Activated CD4-positive, alpha-beta T cell treated with anti-CD3 and anti-CD28 coated beads, Interleukin-2, amount 50 U/mL, for 24 hours (primary cell): Measurements from ENCODE around the gene FNDC3A.

Source experiments
- DNase-seq, 2 donors: peaks; one replicate each; pipeline ENCODE4 v3.0.0-alpha.2; 2020; ENCODE audit warnings: low read depth in 1 of 2, low spot score in 1 of 2

Gene FNDC3A

GRCh38 chr13:49248622-49249002 lies 272.9 kb downstream of the FNDC3A start:
- DNase-seq, result no peak

- no peak for DNase-seq
Observed at GRCh38 chr13:49251326-49251725, 275.6 kb downstream of the FNDC3A start.

DNA sequence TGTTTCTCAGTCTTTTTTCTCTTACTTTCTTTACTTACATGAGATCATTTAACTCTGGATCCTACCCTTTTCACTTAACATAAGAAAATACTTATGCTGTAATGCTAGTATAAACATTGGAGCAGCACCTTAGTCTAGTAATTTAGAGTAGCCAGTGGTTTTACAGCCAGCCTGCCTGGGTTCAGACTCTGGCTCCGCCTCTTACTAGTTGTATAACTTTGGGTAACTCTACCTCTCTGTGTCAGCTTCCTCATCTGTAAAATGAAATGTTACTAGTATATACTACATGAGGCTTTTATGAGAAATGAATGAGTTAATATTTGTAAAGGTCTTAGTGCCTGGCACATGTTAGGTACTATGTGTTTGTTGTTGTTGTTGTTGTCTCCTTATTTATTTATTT lies 277.6 kb downstream of the FNDC3A start:
- DNase-seq, result no peak

- DNase-seq, result no peak
Observed at GRCh38 chr13:49254007-49254406, 278.3 kb downstream of the FNDC3A start.

DNA sequence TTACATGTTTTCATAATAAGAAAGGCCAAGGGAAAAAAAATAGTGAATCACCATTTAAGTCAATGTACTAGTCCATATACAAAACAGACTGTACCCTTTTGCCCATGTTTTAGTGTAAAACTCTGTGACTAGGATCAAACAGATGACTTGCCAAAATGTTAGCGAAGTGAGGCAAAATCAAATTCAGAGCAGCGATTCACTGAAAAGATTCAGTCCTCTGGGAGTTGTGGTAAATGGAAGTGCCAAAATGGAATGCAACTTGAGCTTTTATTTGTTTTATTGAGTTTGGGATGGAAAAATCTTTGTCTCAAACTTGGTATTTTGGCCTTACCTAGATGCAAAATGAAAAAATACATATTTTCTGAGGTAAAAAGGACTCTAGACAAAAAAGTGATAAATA lies 281.1 kb downstream of the FNDC3A start:
- DNase-seq, result no peak

DNA sequence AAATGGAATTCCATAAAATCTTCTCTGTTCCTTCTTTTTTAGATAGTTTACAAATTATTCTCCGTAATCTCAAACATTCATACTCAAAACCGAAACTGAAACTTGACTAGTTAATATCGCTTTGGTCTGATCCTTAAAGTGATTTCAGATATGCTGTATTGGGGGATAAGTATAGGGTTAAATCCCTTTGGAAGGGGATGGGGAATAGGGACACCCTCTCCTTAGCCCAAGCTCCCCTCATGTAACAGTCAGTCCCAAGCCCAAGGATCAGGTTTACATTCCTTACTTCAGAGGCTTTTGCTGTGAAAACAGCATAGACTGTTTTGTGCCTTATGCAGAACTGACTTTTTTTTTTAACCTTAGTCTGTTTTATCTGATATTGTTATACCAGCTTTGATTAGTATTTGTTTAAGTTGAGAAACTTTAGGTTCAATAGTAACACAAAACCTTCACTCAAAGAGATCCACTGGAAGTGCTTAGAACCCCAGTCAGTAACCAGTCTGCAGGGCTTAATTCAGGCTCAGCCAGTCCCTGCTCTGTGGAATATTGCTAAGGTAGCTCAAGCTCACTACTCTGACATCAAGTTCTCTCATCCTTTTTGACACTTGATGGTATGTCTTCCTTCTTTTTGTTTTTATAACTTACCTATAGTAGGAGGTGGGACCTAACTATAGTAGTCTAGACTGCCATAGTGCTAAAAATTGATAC lies 282.5 kb downstream of the FNDC3A start:
- DNase-seq, result no peak
